ENCODE data around the gene MYOD1.
A peak's percentile ranks its signal among the peaks of the same experiment; 100 is the strongest.

MYOD1 gene

DNA sequence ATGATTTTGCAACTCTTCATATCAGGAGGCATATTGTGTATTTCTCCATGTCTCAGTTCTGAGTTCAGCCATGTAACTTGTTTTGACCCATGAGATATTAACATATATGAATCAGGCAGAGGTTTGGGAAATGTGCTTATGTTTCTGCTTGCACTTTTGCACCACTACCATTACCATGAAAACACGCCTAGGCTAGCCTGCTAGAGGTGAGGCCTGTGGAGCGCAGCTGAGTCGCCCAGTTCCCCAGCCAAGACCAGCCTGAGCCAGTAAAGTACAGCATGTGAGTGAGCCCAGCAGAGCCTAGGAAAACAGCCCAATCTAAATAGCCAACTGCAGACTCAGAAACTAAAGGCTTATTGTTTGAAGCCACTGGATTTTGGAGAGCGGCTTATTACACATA, 18.4 kb upstream of the MYOD1 start:
- no peak for DNase-seq (ENCODE audit: low spot score)

DNA sequence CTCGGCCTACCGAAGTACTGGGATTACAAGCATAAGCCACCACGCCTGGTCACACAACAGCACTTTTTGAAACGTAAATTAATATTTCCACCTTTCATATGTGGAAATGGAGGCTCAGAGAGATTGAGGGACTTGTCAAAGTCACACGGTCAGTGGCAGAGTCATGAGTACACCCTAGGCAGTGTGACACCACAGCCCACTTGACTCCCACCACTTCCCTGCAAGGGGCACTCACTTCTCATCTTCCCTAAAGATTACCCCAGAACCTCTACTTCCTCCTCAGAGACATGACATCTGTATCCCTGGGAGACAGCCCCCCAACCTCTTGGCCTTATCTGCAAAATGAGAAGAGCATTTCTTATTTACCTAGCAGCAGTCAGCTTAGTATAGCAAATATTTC, 16.5 kb upstream of the MYOD1 start:
- DNase-seq (ENCODE audit: low spot score) = no peak

DNA sequence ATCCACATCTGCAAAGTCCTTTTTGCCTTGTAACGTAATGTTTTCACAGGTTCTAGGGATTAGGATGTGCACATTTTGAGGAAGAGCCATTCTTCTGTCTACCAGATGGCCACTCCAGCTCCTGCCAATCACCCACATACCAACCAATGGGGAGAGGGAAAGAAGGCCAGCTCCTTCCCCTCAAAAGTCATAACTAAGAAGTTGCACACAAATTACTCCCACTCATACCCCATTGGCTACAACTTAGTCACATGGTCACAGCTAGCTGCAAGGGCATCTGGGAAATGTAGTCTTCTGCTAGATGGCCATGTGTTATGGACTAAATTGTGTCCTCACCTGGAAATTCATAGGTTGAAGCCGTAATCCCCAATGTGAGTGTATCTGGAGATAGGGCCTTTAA, 15.4 kb upstream of the MYOD1 start:
- no peak for DNase-seq (ENCODE audit: low spot score)

DNA sequence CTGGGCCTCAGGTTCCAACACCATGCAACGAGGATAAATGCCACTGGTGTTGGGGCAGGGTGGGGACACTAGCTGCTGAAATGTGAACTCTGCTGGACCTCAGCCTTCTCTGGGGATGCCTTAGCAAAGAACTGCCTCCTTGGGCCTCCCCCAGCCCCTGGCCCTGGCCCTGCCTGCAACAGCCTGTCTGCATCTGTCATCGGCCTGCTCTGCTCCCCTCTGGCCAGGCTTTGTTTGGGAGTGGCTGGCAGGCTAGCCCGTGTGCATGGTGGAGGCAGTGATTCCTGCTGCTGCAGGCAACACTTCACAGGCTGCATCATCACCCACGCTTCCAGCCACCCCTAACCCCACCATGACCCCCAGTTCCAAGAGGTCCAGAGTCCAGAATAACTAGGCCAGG, 11.5 kb upstream of the MYOD1 start:
- no peak for DNase-seq (ENCODE audit: low spot score)

DNA sequence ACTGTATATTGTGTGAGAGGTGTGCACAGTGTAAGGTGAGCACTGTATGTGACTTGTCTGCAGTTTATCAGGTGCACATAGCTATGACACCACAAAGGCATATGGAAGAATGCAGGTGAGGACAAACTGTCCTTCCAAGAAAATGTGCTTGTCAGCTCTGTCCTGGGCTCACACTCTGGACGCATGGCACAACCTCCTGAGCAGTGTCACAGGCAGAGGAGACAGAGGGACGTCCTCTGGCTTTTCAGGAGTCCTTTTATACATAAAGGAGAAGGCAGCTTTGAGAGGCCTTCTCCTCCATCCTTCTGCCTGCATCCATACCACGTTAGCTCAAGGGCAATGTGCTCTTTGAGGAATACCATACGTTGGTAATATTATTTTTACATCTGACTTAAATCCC, 7.5 kb upstream of the MYOD1 start:
- no peak for DNase-seq (ENCODE audit: low spot score)

DNA sequence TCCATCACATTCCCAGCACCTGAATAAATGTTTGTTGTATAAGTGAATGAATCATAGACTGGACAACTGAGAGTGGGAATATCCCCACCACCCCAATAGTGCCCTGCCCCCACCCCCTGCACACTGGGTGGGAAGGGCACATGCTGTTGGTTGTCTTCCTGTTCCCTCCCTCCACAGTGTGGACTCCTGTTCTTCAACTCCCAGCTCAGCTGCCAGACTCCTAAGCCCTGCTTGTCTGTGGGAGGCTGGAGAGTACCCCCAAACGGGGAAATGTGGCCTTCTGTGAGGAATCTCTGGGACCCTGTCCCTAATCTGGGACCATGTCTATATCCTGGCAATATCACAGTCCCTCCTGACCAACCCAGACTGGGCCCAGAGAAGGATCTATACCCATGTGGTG, 5.5 kb upstream of the MYOD1 start:
- DNase-seq (ENCODE audit: low spot score) = no peak

DNA sequence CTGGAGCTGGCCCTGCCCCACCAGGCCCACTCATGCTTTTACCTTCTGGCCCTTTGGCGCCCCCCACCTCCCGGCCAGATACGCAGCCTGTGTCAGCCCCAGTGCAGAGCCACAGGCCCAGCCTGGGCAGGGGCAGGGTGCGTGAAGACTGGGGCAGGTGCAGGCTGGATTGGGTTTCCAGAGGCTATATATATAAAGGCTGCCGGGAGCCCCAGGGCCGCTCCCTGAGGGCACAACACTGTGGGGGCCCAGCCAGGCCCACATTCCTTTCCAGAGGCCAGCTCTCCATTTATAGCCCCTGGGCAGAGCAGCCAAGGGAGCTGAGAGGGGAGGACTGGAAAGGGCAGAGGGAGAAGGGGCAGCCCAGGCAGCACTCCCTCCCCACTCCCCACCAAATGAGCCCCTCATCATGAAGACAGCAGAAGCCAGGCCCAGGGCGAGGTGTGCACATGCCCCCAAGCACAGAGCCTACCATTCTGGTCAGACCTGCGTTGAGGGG, 5.0 kb upstream of the MYOD1 start:
- no peak for DNase-seq (ENCODE audit: low spot score)

DNA sequence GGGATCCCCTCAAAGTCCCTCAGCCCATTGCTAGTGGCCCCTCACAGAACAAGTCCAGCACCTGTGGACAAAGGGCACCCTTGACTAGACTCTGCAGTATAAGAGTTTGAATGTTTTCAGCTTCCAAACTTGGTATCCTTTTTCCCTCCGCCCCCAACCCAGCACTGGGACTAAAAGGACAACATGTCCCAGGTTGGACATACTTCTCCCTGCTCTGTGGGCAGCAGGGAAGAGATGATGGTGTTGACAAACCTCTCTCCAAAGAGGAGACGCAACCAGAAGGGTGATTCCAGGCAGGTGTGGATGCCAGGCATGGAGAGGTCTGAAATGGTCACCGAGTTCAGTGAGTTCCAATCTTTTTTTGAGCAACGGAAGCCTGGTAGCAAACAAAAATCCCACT, 4.5 kb upstream of the MYOD1 start:
- no peak for DNase-seq (ENCODE audit: low spot score)

DNA sequence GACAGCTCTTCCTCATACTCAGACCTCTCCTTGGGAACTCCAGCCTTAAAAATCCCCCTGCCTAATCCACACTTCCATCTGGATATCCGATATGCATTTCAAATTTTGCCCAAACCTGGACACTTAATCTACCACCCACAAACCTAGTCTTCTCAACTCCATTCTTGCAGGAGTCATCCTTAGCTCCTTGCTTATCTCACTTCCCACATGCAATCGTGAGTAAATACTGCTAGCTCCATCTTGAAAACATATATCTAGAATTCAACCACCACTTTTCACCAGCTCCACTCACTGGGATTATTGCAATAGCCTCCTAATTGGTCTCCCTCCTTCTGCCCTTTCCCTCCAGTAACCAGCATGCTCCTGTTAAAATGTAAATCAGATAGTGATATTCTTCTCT, 2.6 kb upstream of the MYOD1 start:
- no peak for DNase-seq (ENCODE audit: low spot score)

DNA sequence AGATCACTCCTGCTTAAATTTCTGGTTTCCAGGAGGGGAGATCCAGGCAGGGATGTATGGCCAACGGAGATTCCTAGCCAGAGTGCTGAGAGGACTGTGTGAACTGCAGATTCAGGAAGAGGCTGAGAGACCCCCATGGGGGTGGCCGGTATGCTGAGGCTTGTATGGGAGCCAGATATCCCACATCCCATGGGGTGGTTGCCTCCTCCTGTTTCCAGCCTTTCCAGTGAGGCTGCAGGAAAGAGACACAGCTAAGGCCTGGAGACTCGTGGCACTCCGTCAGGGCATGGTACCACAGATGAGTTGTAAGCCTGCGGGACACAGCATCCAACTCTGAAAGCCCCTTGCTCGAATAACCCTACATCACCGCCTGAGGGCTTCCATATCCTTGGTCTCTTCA, 1.4 kb upstream of the MYOD1 start:
- no peak for DNase-seq (ENCODE audit: low spot score)

DNA sequence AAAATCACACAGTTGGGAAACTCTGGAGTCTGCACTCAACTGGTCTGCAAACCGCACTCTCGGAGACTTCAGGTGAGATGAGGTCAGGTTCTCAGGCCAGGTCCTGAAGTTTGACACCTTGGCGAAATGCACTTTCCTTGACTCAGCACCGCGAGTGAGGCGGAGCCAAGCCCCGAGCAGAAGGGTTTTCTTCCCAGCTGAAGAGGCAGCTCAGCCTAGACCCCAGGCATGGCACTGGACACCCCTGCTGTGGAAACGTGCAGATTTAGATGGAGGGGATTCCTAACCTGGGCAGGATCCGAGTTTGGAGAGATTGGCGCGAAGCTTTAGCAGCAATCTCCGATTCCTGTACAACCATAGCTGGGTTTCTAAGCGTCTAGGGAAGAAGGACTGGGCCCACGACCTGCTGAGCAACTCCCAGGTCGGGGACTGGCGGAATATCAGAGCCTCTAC, 835 bp upstream of the MYOD1 start:
- no peak for DNase-seq (ENCODE audit: low spot score)

DNA sequence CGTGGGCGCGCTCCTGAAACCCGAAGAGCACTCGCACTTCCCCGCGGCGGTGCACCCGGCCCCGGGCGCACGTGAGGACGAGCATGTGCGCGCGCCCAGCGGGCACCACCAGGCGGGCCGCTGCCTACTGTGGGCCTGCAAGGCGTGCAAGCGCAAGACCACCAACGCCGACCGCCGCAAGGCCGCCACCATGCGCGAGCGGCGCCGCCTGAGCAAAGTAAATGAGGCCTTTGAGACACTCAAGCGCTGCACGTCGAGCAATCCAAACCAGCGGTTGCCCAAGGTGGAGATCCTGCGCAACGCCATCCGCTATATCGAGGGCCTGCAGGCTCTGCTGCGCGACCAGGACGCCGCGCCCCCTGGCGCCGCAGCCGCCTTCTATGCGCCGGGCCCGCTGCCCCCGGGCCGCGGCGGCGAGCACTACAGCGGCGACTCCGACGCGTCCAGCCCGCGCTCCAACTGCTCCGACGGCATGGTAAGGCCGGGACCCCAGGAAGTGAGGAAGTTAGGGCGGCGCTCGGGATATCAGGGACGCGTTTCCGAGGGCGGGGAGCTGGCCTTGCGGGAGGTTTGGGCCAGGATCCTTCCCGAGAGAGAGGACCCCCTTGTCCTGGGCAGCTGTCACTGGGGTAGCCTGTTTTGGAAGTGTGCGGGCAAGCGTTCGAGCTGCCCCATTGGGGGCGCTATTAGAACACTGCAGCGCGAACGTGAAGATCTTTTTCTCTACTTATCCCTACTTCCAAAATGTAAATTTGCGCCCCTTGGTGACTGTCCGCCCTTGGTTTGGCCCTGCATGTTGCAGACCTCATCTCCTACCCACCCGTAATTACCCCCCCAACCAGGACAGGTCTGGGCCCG, 796 bp downstream of the MYOD1 start:
- DNase-seq (ENCODE audit: low spot score) = peak; percentile 63

DNA sequence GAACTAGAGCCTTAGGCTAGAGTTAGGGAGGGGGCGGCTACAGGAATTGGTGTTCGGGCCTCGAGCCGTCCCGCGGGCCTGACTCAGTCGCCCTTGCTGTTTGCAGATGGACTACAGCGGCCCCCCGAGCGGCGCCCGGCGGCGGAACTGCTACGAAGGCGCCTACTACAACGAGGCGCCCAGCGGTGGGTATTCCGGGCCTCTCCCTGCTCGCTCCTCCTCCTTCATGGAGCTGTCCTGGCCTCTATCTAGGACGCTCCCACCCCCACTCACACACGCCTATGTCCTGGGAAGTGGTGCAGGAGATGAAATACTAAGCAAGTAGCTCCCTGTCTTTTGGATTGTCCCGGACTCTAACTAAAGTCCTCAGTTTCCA, 1.4 kb downstream of the MYOD1 start:
- DNase-seq (ENCODE audit: low spot score) = peak; percentile 49

DNA sequence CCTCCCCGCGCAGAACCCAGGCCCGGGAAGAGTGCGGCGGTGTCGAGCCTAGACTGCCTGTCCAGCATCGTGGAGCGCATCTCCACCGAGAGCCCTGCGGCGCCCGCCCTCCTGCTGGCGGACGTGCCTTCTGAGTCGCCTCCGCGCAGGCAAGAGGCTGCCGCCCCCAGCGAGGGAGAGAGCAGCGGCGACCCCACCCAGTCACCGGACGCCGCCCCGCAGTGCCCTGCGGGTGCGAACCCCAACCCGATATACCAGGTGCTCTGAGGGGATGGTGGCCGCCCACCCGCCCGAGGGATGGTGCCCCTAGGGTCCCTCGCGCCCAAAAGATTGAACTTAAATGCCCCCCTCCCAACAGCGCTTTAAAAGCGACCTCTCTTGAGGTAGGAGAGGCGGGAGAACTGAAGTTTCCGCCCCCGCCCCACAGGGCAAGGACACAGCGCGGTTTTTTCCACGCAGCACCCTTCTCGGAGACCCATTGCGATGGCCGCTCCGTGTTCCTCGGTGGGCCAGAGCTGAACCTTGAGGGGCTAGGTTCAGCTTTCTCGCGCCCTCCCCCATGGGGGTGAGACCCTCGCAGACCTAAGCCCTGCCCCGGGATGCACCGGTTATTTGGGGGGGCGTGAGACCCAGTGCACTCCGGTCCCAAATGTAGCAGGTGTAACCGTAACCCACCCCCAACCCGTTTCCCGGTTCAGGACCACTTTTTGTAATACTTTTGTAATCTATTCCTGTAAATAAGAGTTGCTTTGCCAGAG, 2.0 kb downstream of the MYOD1 start:
- DNase-seq (ENCODE audit: low spot score) = peak; percentile 25

DNA sequence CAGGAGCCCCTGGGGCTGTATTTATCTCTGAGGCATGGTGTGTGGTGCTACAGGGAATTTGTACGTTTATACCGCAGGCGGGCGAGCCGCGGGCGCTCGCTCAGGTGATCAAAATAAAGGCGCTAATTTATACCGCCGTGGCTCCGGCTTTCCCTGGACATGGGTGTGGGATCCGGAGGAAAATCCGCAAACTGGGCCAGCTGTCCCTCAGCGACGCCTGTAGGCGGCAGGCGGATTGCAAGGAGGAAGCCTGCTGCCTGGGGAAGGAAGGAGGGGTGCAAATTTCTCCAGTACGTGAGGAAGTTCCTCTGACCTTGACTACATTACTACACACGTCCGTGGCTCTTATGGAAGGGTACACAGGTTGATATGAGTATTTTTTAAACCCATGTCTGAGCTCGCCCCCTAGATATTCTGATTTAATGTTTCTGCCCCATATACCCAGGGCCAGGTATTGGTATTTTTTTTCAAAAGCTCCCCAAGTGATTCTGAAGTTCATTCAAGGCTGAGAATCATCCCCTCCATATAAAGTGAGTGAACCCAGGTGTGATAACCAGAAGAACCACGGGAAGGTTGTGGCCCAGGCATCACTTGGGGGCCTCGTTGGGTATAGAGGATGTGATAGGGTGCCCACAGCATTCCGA, 2.8 kb downstream of the MYOD1 start:
- DNase-seq (ENCODE audit: low spot score) = peak; percentile 34

DNA sequence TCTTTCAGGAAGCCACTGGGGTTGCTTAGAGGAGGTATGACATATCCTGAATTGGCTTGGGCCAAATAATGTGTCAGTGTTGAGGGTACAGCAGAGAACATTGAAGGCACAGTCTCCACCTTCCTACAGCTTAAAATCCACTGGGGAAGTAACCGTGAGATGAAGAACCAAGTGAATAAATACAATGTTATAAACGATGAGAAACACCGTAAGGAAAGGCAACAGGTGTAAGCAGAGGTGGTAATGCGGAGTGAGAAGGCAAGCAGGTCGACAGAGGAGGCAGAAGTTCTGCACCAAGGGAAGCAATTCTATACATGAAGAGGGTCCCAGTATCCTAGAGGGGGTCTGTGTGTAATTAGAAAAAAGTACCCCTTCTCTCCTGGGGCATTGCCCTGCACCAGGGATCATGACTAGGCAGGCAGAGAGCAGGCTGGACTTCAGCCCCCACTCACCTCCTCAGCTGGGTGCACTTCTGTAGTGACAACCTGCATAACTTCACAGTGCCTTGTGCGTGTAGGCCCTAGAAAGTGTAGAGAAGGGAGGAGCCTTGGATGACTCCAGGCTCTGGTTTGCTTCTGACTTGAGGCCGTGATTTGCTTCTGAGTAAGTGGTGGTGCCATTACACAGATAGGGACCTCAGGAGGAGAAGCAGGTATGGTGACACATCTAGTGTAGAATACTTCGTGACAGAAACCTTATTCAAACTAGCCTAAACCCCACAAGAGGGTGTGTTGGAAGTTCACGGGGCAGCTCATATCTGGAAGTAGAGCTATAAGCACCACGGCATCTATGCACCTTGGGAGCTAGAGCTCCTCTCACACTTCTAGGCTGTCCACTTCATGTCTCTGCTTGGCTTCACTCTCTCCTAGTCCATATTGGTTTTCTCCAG, 4.9 kb downstream of the MYOD1 start:
- DNase-seq (ENCODE audit: low spot score) = no peak

DNA sequence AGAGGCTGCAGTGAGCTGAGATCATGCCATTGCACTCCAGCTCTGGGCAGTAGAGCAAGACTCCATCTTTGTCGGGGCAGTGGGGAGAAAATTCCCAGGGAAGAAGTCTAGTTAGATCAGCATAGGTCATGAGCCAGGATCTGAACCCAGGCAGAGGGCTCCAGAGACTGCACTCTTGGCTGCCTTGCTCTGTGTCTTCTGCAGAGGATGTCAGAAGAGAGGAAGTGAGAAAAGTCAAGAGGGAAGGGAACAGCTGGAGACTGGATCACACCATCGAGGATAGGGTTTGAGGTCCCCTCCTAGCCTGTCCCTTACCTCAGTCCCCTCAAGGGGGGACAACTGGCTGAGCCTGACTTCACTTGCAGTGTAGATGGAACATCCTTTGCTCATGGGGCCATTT, 5.8 kb downstream of the MYOD1 start:
- no peak for DNase-seq (ENCODE audit: low spot score)

DNA sequence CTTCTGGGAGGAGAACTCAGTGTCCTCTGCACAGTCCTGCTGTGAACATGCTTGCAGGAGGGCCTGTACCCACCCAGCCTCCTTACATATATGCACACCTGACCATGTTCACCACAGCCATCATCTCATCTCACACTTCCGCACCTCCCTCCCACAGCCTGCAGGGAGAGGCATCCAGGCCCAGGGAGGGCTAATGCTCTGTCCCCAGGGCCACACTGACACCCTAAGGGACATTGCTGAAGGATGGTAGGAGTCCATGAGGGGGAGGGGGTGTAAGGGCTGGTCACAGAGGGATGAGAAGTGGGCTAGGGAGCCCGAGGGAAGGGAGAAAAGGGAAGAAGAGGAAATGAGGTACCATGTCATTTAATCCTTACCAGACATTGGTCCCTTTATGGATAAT, 10.8 kb downstream of the MYOD1 start:
- DNase-seq (ENCODE audit: low spot score) = no peak

DNA sequence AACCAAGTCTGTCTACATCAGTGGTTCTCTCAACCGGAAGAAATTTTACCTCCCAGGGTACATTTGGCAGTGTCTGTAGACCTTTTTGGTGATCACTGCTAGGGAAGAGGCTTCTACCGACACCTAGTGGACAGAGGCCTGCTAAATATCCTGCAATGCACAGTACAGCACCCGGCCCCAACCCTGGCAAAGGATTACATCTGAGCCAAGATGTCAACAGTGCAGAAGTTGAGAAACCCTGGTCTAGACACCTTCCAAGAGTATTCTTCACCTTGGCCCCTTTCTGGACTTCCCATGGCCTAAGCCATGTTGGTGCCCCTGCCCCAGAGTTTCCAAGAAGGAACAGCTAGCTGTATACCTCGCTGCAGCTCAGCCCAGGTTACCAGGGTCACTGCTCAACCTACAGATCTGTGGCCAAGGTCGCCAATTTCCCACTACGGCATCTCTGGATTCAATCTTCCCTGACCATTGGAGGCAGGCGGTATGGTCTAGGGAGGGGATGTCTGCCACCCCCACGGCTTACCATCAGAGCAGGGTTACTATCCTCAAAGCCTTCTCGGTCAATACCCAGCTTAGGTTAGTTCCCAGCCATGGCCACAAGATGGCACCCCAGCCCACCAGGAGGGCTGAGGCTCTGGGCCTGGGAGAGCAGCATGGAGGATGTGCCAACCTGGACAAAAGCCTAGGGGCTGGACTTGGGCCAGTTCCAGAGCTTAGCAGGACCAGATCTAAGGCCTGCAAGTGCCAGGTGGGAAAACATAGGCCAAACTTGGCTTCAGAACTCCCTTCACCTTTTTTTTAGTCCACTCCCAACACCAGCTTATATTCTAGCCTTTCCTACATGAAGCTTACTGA, 11.5 kb downstream of the MYOD1 start:
- peak; percentile 87 for DNase-seq (ENCODE audit: low spot score)

DNA sequence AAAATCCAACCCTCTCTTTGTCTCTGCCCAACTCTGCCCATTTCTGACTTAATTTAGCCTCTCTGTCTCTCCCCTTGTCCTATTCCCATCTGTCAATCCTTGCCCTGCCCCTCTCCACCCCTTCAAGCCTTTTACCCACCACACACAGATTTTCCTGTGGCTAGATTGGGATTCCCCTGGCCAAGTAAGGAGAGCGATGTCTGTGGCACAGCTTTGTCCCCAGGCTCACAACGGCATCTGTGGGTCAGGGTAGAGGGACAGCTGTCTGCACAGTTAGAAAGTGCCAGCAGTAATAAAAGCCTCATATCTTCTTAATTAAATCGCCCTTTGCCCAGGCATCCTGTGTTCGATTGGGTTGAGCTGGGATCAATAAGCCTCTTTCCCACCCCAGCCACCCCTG, 13.9 kb downstream of the MYOD1 start:
- DNase-seq (ENCODE audit: low spot score) = no peak
